Stimulated activated CD8-positive, alpha-beta memory T cell treated with anti-CD3 and anti-CD28 coated beads, Interleukin-12 subunit alpha, Interleukin-12 subunit beta, amount 100 ng/mL, for 24 hours (primary cell): ENCODE data around the gene ANKRD55.
"Not testable (repeated sequence)": the region's sequence is repeated elsewhere in the genome, so short reads cannot be mapped to it uniquely, and the experiment has no call there.

Experiments
- DNase-seq: peaks from one replicate; pipeline ENCODE4 v3.0.0-alpha.2; 2020; ENCODE audit errors: extremely low read depth

ANKRD55 gene

DNA sequence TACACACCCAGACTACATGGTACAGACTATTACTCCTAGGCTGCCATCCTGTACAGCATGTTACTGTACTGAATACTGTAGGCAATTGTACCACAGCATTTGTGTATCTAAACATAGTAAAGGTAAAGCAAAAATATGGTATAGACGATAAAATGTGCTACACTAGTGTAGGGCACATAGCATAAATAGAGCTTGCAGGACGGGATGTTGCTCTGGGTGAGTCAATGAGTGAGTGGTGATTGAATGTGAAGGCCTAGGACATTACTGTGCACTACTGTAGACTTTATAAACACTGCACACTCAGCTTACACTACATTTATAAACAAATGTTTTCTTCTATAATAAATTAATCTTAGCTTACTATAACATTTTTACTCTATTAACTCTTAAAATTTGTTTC is 25.6 kb downstream of the ANKRD55 start:
- no peak for DNase-seq

- DNase-seq, result no peak
These were observed 26.8 kb downstream of the ANKRD55 start for GRCh38 chr5:56206126-56206910.

- not testable (repeated sequence) for DNase-seq
These were observed 29.2 kb downstream of the ANKRD55 start for GRCh38 chr5:56203936-56204335.

GRCh38 chr5:56202483-56202882 is 30.6 kb downstream of the ANKRD55 start:
- no peak for DNase-seq

GRCh38 chr5:56201762-56202261 is 31.3 kb downstream of the ANKRD55 start:
- not testable (repeated sequence) for DNase-seq

DNA sequence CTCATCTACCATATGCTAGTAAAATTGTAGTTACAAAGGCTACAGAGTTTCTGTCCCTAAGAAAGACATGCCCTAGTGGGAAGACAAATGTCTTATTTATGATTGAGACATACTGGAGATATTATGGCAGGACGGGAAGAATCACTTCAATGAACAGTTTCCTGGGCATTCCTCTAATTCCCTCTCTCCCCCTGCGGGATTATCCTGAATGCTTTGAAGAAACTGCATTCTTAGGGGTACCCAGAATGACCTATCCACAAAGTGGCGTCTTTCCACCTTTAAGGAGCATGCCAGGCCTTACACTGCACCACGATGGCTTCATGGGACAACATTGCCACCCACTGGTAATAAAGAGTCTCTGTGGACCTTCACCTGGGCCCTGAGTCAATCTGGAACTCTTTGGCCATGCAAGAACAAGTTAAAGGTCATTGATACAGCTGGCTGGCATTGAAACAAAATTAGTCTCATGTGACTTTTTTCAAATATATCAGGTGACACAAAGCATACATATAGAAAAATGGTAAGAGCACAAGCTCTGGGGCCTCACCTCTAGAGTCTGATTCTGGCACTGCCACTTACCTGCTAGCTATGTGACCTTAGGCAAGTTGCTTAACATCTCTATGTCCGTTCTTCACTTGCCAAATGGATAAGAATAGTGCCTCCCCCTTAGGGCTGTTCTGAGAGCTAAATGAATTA is 32.0 kb downstream of the ANKRD55 start:
- no peak for DNase-seq

- no peak for DNase-seq
These were observed 38.1 kb downstream of the ANKRD55 start for GRCh38 chr5:56195016-56195415.

GRCh38 chr5:56192246-56192645 is 40.9 kb downstream of the ANKRD55 start:
- no peak for DNase-seq

GRCh38 chr5:56191656-56192055 is 41.5 kb downstream of the ANKRD55 start:
- DNase-seq, result no peak

- no peak for DNase-seq
These were observed 42.6 kb downstream of the ANKRD55 start for GRCh38 chr5:56190497-56190896.

DNA sequence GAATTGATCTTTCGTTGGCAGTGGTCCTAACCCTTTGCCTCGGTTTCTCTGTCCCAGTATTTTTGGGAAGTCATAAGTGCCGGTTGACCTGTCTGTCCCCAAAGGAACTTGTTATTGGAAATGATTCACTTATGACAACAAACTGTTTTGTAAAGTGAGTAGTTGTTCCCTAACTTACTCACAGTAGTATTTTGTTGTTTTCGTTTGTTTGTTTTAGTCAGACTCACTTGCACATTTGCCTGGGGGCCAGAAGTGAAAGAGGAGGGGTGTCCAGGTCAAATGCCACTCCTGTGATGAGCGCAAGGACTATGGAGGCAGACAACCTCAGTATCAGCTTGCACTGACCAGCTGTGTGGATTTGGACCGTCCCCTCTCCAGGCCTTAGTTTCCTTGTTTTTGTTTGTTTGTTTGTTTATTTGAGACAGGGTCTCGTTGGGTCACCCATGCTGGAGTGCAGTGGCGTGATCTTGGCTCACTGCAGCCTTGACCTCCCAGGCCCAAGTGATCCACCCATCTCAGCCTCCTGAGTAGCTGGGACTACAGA is 47.3 kb downstream of the ANKRD55 start:
- no peak for DNase-seq

- no peak for DNase-seq
These were observed 49.6 kb downstream of the ANKRD55 start for GRCh38 chr5:56183506-56183905.

DNA sequence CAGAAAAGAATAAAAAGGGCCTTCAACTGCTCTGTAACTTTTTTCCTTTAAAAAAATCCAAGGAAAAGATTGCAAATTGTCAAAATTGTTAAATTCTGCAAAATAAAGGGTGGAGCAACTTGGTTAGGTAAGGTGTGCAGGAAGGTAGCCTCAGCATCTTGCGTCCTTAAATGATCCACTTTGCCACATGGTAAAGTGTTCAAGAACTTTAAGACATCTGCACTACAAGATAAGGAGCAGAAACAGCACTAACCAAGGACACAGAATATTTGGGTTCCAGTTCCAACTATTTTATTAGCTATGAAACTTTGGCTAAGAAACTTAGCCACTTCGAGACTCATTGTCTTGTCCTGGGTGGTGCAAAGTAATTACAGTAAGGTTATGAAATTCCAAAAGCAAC is 53.7 kb downstream of the ANKRD55 start:
- no peak for DNase-seq

- DNase-seq, result no peak
These were observed 54.3 kb downstream of the ANKRD55 start for GRCh38 chr5:56178823-56179222.

- no peak for DNase-seq
These were observed 56.1 kb downstream of the ANKRD55 start for GRCh38 chr5:56176871-56177533.

- no peak for DNase-seq
These were observed 56.9 kb downstream of the ANKRD55 start for GRCh38 chr5:56176155-56176798.

GRCh38 chr5:56175488-56175887 is 57.6 kb downstream of the ANKRD55 start:
- DNase-seq, result no peak

- DNase-seq, result no peak
These were observed 58.1 kb downstream of the ANKRD55 start for GRCh38 chr5:56175021-56175420.

- no peak for DNase-seq
These were observed 60.9 kb downstream of the ANKRD55 start for GRCh38 chr5:56172241-56172640.

- no peak for DNase-seq
These were observed 62.6 kb downstream of the ANKRD55 start for GRCh38 chr5:56170557-56170956.

- no peak for DNase-seq
These were observed 63.2 kb downstream of the ANKRD55 start for GRCh38 chr5:56169949-56170348.

GRCh38 chr5:56169281-56169680 is 63.8 kb downstream of the ANKRD55 start:
- no peak for DNase-seq
